ENCODE data around the gene KAZN.

KAZN gene

DNA sequence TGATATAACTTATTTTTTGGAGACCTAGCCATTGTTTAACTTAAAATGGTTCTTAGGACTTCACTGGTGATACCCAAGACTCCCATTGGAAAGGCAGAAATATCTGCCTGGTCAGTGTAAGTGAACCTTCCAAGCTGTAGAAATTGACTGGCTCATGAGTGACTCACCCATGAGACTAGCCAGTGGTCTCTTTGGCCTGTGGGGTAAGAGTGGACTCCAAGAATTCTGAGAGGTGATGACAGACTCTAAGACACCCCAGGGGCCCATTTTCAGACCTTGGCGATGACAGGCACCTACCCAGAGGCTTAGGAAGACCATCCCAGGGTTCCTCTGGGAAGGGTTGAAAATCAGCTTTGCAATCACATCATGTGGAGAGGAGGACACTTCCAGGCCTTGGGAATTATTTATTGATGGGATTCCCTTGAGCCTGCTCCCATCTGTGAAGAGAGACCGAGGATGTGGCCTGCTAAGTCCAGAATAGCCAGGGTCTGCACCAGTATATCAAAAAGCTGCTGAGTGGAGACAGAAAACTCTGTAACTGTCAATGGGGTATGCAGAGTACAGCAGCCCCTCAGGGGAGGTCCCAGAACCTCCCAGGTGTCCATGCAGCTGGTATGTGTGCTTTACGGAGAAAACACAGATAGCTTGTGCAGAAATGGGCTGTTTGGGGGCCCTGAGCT lies 78.9 kb downstream of the KAZN start:
- no peak for DNase-seq (ENCODE audit: low read depth in 2 of 2)

DNA sequence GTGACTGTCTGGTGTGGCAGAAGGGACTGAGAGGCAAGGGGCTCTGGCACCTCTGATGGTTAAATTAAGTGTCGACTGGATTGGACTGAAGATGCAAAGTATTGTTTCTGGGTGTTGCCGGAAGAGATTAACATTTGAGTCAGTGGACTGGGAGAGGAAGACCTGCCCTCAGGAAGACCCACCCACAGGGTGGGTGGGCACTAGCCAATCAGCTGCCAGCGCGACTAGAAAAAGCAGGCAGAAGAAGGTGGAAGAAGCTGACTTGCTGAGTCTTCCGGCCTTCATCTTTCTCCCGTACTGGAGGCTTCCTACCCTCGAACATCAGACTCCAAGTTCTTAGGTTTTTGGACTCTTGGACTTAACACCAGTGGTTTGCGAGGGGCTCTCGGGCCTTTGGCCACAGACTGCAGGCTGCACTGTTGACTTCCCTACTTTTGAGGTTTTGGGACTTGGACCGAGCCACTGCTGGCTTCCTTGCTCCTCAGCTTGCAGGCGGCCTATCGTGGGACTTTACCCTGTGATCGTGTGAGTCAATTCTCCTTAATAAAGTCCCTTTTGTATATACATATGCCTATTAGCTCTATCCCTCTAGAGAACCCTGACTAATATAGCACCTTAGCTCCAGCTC lies 79.6 kb downstream of the KAZN start:
- no peak for DNase-seq (ENCODE audit: low read depth in 2 of 2)

DNA sequence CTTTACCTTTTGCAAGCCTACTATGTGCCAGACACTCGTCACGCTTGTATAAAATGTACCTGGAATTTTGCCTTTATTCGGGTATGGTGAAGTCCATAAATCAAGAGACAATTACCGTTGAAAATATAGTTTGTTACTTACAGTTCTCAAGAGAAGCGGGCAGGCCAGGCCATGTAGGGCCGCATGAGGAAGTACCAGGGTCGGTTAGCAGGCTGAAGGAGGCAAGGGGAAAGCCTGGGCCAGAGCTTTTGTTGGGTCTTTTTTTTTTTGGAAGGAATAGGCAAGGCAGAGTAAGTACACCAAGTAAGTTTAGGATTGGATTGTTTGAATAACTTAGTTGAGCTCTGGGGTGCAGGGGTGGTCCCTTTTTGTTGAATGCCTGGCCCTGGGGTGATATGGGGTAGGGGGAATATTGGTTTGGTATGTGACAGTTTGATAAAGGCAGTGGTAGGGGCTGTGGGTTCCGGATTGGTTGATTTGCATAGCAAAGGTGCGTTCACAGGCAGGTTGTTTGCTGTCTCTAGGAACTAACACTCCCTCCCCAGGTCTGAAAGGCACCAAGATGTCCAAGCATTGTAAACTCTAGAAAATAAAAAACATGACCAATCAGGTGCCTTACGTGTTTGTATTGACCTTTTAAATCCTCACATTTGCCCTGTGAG lies 80.7 kb downstream of the KAZN start:
- DNase-seq (ENCODE audit: low read depth in 2 of 2): no peak

DNA sequence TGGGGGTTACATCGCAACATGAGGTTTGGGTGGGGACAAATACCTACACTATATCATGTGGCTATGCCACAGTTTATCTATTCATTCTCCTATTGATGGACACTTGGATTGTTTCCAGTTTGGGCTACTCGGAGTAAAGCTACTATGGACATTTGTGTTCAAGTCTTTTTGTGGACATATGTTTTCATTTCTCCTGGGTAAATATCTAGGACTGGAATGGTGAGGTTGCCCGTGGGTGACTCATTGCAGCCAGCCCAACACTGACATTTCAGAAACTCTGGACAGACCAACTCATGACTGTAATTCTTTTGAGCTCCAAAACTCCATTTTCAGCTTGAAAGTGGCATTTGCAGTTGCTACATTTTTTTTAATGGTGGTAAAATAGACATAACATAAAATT lies 82.7 kb downstream of the KAZN start:
- DNase-seq (ENCODE audit: low read depth in 2 of 2): no peak

DNA sequence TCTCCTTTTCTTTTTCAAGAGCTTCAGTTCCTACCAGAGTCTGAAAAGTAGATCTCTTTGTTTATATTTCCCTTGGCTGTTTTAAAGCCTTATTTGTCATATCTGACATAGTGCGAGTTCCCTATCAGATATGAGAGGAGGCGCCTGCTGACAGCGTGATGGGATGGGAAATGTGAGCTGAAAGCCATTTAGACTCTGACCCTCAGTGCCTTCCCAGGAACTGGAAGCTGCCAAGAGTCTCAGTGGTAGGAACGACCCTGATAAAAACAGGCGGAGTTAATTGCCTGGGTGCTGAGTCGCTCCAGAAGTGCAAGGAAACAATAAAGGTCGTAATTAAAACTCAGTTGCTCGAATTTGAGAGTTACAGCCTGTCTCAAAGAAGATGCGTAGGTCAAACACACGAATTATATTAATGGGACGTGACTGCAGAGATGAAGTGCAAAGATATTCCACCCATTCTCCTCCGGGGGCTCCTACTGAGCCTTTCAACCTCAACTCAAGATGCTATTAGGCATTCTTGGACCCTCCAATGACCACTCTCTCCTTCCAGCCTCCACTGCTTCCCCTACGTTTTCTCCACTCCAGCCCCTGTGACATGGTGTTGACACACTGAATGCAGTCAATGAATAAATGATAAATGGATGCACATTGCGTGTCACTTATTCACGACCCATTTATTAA lies 84.6 kb downstream of the KAZN start:
- DNase-seq (ENCODE audit: low read depth in 2 of 2): no peak

DNA sequence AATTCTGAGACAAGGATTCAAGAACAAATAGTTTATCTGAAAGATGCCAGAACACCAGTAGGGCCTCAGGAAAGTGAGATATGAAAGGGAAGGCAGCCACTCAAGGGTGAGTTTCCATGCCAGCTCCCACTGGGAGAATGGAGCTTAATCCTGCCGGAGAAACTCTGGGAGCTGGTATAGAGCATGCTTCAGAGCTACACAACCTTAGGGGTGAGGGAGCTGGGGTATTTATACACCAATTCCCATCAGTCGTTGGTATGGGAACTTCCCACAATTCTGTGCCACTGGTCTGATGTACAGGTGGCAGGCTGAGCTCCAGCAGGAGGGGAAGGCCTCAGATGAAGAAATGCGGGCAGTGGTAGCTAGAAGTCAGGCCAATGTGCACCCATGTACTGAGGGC lies 86.6 kb downstream of the KAZN start:
- no peak for DNase-seq (ENCODE audit: low read depth in 2 of 2)

DNA sequence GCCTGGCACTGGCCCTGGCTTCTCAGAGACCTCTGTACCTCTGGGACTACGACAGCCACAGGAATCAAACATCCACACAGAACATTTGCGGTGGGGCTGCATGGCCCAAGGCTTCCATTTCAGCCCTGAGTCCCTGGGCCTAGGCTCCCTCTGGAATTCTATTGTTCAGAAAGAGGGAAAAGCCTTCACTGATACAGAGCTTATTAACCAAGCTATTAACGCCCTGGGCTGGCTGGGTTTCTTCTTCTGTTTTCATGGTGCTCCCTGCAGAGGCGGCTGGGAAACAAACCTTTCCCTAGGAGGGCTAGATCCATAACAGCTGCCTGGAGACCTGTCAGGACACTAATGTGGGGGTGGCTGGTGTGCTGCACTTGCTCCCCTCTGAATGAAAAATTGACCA lies 88.2 kb downstream of the KAZN start:
- DNase-seq (ENCODE audit: low read depth in 2 of 2): no peak

DNA sequence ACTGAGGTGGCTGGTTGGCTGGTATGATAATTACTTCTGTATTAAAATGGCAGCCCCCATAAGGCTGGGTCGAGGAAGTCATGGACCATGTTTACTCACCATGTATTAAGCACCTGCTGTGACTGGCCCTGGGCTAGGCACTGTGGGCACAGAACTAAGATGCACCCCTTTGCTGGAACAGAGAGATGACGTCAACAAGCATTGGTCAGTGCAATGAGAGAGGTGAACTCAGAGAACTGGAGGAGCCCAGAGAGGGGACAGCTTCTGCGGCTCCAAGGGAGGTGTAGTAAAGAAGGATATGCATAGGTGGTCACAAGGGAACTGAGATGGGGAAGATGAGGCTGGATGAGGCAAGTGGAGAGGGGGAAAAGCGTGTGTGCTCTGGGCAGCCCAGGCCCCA lies 88.7 kb downstream of the KAZN start:
- no peak for DNase-seq (ENCODE audit: low read depth in 2 of 2)

DNA sequence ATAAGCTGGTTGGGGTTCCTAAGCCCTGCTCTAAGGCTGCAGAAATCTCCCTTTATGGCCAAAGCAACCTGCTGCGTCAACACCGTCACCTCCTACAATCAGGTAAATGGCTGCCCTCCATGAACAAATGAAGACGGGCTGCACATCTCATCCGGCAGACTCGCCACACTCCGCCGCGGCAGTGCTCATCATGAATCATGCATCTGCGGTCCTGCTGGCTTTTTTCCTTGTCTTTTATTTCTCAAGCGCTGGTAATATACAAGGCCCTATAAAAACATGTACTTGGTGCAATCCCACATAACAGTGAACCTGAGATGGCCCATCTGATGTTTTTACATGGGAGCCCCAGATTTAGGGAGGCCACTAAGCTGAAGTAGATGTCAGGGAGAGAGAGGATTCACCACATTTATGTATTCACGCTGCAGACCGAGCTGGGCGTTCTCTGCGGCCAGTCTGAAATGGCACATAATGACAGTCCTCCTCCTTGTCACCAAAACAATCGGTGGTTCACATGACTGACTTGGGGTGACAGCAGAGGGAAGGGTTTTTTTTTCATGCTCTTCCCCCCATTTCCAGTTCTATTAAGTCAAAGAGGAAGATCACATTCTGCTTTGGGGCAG lies 91.6 kb downstream of the KAZN start:
- no peak for DNase-seq (ENCODE audit: low read depth in 2 of 2)

DNA sequence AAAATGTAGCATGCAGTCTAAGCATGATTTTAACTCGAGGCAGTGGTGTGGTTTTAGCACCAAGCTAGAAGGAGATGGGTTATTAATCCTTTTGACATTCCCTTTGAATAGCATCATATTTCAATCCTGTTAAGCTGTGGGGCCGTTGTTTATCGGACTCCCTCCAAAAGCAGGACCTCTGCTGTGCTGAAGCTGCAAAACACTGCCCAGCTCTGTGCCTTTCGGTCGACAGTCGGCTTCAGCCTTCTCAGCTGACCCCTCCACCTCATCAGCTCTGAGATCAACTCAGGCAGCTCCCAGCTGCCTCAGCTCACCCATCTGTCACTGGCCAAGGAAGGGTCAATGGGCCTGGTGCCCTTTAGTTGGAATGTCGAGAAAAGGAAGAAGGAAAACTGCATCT lies 95.5 kb downstream of the KAZN start:
- DNase-seq (ENCODE audit: low read depth in 2 of 2): no peak

DNA sequence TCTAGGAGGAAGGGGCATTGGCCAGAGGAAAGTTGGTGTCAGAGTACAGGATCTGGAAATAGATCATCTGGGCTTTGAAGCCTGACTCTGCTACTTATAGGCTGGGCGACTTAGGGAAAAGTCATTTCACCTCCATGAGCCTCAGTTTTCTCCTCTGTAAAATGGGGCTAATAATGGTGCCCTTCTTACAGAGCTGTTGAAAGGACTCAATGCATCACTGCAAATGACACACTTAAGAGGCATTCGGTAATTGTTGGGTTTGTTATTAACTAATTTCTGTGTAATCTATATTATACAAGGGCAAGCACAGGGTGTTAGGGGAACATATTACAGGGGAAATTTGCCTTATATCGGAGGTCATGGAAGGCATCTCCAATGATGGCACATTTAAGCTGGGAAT lies 96.1 kb downstream of the KAZN start:
- DNase-seq (ENCODE audit: low read depth in 2 of 2): no peak

DNA sequence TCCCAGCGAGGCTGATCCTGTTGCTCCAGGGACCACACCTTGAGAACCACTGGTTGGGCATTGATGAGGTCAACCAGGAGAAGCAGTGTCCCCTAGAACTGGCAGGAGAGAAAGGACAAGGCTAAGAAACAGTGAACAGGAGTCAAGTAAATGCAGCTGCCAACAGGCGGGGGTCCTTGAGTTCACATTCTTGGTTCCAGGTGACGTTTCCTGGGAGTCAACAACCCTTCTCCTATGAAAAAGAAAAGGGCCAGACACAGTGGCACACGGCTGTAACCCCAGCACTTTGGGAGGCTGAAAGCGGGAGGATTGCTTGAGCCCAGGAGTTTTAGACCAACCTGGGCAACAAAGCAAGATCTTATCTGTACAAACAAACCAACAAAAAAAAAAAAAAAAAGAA lies 98.3 kb downstream of the KAZN start:
- no peak for DNase-seq (ENCODE audit: low read depth in 2 of 2)

DNA sequence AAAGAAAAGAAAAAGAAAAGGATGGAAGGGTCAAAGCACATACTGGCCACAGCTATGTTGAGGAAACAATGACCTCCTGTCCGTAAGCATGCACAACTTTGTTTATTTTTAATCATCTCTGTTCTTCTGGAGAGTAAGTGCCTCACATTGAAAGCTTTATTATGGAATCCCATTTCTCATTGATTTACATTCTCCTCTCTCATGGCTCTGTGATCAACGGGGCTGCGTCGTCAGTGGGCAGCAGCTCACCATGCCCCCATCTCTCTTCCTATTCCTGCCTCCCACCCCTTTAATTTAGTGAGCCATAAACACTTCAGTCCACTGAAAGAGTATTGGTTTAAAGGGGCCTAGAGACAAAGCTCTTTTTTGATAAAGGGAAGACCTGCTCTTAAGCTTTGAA lies 98.9 kb downstream of the KAZN start:
- no peak for DNase-seq (ENCODE audit: low read depth in 2 of 2)

DNA sequence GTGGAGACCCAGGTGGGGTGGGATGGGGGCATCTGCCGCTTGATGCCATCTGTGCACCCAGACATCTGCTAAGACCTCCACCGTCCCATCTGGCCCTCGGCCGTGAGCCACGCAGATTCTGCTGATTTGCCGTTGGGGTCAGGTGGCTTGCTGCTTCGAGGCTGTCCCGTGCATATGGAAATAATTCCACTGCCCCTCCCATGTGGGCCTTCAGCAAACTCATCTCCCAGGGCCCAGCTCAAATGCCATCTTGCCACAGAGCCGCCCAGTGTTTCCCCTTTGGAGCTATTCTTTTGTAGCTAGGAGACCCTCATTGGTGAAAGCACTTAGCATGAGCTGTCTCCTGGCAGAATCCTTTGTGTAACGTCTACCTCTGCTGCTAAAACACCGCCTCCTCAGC lies 99.8 kb downstream of the KAZN start:
- no peak for DNase-seq (ENCODE audit: low read depth in 2 of 2)

DNA sequence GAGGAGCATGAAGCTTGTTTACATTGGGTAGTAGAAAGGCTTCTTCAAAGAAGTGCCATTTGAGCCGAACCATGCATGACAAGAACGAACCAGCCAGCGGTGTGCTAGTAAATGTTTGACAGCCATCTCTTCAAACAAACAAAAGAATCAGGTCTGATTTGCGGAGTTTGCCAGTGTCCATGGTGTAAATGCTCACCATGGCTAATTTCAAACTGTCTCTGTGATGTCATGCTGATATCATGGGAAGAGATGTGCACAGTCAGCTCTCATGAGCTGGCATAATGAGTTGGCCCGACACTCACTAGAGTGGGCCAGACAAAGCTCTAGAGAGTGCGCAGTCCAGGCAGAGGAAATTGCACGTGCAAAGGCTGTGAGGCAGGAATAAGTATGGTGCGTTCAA lies 101.1 kb downstream of the KAZN start:
- no peak for DNase-seq (ENCODE audit: low read depth in 2 of 2)

DNA sequence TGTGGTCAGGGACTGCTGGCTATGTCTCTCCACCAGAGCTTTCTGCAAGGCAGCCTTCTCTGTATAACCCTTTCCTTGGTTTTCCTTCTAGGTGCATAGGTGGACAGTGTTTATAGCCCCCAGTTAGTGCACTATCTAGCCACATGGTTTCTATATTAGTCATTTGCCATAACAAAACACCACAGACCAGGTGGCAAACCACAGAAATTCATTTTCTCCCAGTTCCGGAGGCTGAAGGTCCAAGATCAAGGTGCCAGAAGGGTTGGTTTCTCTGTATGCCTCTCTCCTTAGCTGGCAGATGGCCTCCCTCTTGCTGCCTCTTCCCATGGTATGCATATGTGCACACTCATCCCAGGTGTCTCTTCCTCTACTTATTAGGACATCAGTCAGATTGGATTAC lies 106.4 kb downstream of the KAZN start:
- DNase-seq (ENCODE audit: low read depth in 2 of 2): no peak

DNA sequence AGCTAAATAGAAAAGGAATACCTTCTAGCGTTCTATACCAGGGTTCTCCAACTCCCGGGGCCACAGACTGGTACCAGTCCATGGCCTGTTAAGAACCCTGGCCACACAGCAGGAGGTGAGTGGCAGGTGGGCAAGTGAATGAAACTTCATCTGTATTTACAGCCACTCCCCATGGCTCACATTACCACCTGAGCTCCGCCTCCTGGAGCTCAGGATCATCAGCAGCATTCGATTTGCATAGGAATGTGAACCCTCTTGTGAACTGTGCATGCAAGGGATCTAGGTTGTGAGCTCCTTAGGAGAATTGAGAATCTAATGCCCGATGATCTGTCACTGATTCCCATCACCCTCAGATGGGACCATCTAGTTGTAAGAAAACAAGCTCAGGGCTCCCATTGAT lies 107.3 kb downstream of the KAZN start:
- no peak for DNase-seq (ENCODE audit: low read depth in 2 of 2)

DNA sequence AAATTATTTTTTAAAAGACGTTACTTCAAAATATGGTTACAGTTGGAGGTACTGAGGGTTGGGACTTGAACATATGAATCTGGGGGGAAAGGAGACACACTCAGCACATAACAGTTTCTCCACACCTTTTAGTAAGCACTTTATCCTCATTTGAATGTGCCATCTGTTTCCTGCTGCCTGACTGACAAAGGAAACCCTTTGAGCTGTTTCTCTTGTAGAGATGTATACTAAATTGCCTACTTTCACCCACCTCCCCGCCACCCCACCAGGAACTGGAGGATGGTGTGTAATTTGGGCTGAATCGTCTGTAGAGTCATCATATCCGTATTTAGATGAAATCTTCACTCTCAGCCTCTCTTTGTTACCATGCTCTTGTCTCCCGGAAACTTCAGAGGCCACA lies 108.1 kb downstream of the KAZN start:
- DNase-seq (ENCODE audit: low read depth in 2 of 2): no peak

DNA sequence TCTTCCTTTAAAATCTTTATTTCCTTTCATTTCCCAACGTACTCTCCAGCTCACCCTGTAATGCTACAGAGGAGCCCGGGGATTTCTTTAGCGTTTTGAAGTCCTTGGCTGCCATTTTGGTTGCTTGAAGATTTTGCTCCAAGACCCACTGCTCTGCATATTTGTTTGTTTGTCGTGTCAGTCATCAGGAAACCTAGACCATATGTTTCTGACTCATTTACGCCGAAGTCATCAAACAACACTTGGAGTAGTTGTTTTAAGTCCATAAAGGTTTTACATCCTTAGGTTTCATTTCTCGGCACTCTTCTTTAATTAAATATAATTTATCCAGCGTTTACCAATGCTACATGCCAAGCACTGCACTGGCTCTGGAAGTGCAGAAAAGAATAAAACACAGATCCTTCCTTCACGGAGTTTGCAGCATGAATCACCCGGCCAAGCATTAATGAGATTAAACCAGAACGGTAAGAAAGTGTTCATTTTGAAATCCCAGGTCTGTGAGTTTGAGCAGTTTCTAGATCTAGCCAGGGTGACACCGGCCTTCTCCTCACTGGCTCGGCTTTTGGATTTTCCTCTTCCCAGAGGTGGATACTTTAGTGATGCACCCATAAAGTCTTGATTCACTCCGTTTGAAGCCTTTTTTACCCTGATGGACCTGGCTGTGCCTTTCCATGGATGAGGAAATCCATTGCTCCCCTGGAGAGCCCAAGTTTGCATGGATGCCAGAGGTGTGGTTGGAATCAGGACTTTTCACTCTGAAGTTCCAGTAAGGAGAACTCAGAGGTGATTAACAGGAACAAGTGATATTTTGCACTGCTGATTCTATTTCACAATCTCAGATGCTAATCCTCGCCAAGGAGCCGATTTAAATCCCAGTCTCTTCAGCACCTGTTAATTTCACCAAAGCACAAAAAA lies 109.3 kb downstream of the KAZN start:
- no peak for DNase-seq (ENCODE audit: low read depth in 2 of 2)

DNA sequence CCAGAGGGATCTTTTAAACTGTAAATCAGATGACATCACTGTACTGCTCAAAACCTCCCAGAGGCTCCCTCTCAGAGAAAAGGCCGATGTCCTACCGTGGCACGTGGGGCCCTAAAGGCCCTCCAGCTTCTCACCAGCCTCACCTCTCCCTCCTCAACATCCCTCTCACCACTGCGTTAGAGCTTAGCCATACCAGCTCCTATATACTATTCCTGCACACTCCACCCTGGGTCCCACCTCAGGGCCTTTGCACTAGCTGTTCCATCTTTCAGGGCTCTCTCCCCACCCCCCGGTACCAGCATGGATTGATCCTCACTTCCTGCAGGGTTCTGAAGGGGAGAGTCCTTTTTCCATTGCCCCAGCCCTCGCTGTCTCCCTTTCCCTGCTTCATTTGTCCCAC lies 111.8 kb downstream of the KAZN start:
- no peak for DNase-seq (ENCODE audit: low read depth in 2 of 2)

DNA sequence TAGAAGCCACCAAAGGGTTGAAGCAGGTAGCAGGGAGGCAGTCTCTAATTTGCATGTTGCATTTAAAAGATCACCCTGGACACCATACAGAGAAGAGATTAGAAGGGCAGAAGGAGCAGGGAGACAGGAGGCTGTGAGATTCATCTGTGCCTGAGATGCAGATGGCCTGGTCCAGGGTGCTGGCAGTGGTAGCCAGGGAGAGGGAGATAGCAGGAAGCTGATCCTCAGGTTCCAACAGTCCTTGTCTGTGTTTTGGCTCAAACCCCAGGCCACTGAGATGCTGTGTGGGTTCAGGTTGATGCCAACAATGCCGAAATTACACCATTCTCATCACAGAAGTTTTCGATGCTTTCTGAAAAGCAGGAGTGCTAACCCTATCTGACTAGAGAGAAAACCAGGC lies 113.7 kb downstream of the KAZN start:
- DNase-seq (ENCODE audit: low read depth in 2 of 2): no peak
